ENCODE measurements around the gene FHL2.

- TF ChIP-seq CTCF (IDR thresholded peaks at IDR 0.05) (no peak), POLR2A (IDR thresholded peaks at IDR 0.05) (no peak)
Observed at GRCh38 chr2:105431367-105432043, 32.7 kb upstream of the FHL2 start.

Measured in upper lobe of left lung (tissue), 4 donors.